NB4 (cell line): ENCODE data around the gene ATP2B1.
"Not testable (repeated sequence)": the region's sequence is repeated elsewhere in the genome, so short reads cannot be mapped to it uniquely, and the experiment has no call there.

Source experiments
- DNase-seq: peaks from one replicate; pipeline ENCODE4 v3.0.0; 2010; ENCODE audit warnings: low read depth
- H3K4me3 ChIP-seq: one replicate; pipeline ENCODE4 v1.5.1; 2011; ENCODE audit warnings: mild to moderate bottlenecking, low read depth, low read length, moderate library complexity
- CTCF ChIP-seq: IDR thresholded peaks from one replicate; pipeline ENCODE4 v1.5.1; 2012; ENCODE audit warnings: low read depth, low read length
- MAX ChIP-seq: IDR thresholded peaks from 2 replicates; pipeline ENCODE4 v1.6.1; 2011; ENCODE audit warnings: low read depth, low read length
- MYC ChIP-seq: IDR thresholded peaks from 2 replicates; pipeline ENCODE4 v1.6.1; 2011; ENCODE audit warnings: low read depth, low read length
- POLR2A ChIP-seq: IDR thresholded peaks from 2 replicates; pipeline ENCODE4 v1.6.1; 2011; ENCODE audit warnings: mild to moderate bottlenecking; ENCODE audit not compliant: insufficient read length; ENCODE audit errors: extremely low read depth

Gene ATP2B1

GRCh38 chr12:89698607-89699006 is 10.0 kb downstream of the ATP2B1 start:
- no peak overlapping the region for H3K4me3 ChIP-seq
- DNase-seq: no peak
- TF ChIP-seq MAX: no peak
- TF ChIP-seq POLR2A: no peak
- no peak for TF ChIP-seq MYC
- no peak for TF ChIP-seq CTCF

GRCh38 chr12:89697728-89698127 is 10.9 kb downstream of the ATP2B1 start:
- not testable (repeated sequence) for H3K4me3 ChIP-seq, DNase-seq

DNA sequence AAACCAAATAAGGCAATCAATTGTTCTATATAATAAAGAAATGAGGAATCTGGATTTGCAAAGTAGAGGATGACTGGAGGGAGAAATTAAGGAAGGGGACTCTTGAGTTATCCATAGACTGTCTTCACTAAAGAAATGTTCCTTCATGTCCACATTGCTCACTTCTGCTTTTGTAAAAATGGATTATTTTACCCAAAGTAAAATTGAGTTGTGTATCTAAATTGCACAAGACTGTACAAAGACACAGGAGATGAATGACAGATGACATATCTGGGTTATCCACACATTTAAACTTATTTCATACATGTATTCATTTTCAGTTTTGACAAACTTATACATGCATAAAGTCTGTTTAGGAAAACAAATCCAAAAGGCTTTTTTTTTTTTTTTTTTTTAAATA is 11.3 kb downstream of the ATP2B1 start:
- no peak overlapping the region for H3K4me3 ChIP-seq
- TF ChIP-seq POLR2A (no peak), CTCF (no peak), MYC (no peak), MAX (no peak)
- DNase-seq: peak; percentile 53

- DNase-seq: no peak
- H3K4me3 ChIP-seq: no peak overlapping the region
- TF ChIP-seq POLR2A (no peak), MAX (no peak), CTCF (no peak), MYC (no peak)
Observed at GRCh38 chr12:89695830-89696229, 12.8 kb downstream of the ATP2B1 start.

GRCh38 chr12:89695100-89695499 is 13.5 kb downstream of the ATP2B1 start:
- no peak for TF ChIP-seq MYC
- H3K4me3 ChIP-seq: no peak overlapping the region
- DNase-seq: no peak

DNA sequence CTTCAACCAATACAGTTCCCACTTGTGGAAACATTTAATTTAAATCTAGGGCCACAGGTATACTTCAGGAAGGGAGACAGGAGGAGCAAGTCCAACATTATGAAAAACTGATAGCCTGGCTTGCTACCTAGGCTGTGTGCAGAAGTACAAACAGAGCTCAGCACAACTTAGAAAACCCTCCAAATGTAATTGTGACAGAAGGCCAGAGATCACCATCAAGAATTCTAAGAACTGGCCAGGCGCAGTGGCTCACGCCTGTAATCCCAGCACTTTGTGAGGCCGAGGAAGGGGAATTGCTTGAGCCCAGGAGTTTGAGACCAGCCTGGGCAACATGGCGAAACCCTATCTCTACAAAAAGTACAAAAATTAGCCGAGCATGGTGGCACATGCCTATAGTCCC is 14.1 kb downstream of the ATP2B1 start:
- TF ChIP-seq POLR2A (no peak), MYC (no peak), MAX (no peak), CTCF (no peak)
- H3K4me3 ChIP-seq: no peak overlapping the region
- no peak for DNase-seq

- no peak overlapping the region for H3K4me3 ChIP-seq
- TF ChIP-seq CTCF (no peak), MAX (no peak), POLR2A (no peak)
Observed at GRCh38 chr12:89693639-89694202, 14.9 kb downstream of the ATP2B1 start.

More at GRCh38 chr12:89693639-89694202, 14.9 kb downstream of the ATP2B1 start:
- no peak for DNase-seq
